SU-DHL-6 (cell line): ENCODE measurements around the gene SYT4.

ENCODE experiments used
- EZH2phosphoT487 ChIP-seq: fragments of 200-600 bp; sonication (generic), shearing (Covaris generic); conservative IDR thresholded peaks from 2 replicates; pipeline ENCODE4 v1.6.1; 2018; ENCODE audit warnings: mild to moderate bottlenecking, antibody characterized with exemption, low read length, moderate library complexity, mixed read lengths
- TF ChIP-seq, protein P1 (sequence below): fragments of 200-600 bp; sonication (generic); IDR thresholded peaks from one replicate; pipeline ENCODE4 v1.5.1; 2017; ENCODE audit warnings: antibody characterized with exemption, mild to moderate bottlenecking, low read length, moderate library complexity; ENCODE audit not compliant: insufficient read depth, poor library complexity, severe bottlenecking

DNA sequence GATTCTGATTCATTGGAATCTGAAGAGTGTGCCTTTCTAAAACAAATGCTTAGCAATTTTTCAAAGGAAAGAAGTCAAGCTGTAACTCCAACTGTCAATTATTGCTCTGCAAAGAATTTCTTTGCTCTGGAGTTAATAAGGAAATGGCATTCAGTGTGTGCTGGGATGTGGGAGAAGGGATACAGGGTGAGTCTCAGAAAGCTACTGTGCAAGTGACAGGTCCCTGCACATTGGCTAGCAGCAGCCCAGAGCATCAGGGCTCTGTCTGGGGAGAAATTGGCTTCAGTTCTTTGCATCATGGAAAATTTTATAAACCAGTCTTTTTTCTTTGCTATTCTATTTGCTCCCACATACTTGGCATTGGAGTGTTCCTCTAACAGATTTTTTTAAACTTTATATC, 1.1 kb upstream of the SYT4 start:
- TF ChIP-seq, protein P1, sequence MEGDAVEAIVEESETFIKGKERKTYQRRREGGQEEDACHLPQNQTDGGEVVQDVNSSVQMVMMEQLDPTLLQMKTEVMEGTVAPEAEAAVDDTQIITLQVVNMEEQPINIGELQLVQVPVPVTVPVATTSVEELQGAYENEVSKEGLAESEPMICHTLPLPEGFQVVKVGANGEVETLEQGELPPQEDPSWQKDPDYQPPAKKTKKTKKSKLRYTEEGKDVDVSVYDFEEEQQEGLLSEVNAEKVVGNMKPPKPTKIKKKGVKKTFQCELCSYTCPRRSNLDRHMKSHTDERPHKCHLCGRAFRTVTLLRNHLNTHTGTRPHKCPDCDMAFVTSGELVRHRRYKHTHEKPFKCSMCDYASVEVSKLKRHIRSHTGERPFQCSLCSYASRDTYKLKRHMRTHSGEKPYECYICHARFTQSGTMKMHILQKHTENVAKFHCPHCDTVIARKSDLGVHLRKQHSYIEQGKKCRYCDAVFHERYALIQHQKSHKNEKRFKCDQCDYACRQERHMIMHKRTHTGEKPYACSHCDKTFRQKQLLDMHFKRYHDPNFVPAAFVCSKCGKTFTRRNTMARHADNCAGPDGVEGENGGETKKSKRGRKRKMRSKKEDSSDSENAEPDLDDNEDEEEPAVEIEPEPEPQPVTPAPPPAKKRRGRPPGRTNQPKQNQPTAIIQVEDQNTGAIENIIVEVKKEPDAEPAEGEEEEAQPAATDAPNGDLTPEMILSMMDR = no peak
- TF ChIP-seq EZH2phosphoT487 = no peak
